ENCODE data around the gene MANBA.

DNA sequence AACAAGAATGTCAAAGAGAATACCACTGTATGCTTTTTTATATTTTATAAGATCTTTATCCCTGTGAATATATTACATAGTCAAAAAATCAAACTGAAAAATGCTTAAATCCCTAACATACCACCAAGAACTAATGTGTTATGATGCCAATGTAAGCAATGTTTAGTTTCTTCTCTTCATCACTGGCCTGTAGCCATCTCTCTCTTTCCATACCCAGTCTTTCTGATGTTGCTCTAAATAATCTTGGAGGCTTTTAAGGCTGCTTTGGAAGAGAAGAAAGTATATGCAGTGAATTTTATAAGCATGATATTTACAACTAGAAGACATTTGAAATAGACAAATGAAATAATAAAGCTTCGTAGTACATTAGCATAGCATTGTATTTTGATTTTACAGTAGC, 176.7 kb downstream of the MANBA start:
- TF ChIP-seq CTCF (IDR thresholded peaks at IDR 0.05) (no peak), POLR2A (IDR thresholded peaks at IDR 0.05) (no peak)

Data from uterus (tissue), 2 donors.